ENCODE data around the gene AASDH.

GRCh38 chr4:56400560-56400959 lies 13.3 kb upstream of the AASDH start:
- no peak for TF ChIP-seq CTCF (conservative IDR thresholded peaks at IDR 0.05; ENCODE audit: low read length)
- TF ChIP-seq EZH2phosphoT487 (IDR thresholded peaks at IDR 0.05; ENCODE audit: borderline replicate concordance, low read depth, low read length): no peak

All from OCI-LY7 (cell line).